ENCODE data around the gene MPND.

- no peak for TF ChIP-seq CTCF (IDR thresholded peaks at IDR 0.05)
- no peak for TF ChIP-seq POLR2A (IDR thresholded peaks at IDR 0.05)
These were observed 29.0 kb downstream of the MPND start for GRCh38 chr19:4372165-4373012.

All from Peyer's patch (tissue), 4 donors.